LHCN-M2 (cell line): ENCODE results near the gene CARS1. TPM values are rescaled to one million over a fixed set of nuclear protein-coding genes. Genes with fewer than 3 reads are reported as not detected.

Experiments used
- DNase-seq: peaks from one replicate; pipeline ENCODE4 v3.0.0-alpha.2; 2012; ENCODE audit warnings: low read depth
- total RNA-seq: library from RNA; depleted of rRNA; stranded (reverse); fragments of >200 nt; gene quantifications from 2 replicates; pipeline ENCODE4 v1.2.3, GENCODE V29; 2014

The CARS1 gene
- total RNA-seq, 1 experiment from 2014 or later: 53.3 TPM

DNA sequence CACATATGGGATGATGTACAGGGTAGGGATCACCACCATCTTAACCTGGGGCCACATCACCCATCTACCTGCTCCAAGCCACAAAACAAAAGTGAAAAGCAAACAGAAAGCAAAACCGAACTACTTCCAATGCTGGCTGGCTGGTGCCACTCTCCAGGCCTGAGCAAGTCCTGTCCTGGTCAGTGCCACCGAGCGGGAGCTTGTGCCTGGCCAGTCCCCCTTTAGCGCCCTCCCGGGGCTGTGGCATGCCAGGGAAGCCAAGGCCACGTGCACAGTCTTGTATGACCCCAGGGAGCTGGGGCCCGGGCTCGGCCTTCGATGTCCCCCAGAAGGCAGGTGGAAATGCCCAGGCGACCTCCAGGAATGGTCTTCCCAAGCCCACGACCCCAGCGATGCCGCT is 47.2 kb downstream of the CARS1 start:
- DNase-seq: no peak

DNA sequence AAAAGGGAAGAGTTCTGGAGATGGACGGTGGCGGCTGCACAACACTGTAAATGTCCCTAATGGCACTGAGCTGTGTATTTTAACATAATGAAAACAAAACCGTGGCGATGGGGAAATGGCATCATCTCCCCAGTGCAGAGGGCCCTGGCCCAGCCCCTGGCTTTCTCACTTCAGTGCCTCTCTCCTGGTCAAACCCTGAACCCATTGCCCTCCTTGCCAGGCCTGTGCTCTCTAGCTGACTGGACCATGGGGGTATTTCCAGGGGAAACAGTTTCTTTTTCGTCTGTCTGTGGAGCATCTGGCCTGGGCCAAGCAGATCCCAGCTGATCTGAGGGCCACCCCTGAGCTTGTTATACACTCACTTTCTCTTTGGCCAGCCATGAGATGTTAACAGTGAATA is 47.7 kb downstream of the CARS1 start:
- no peak for DNase-seq

DNA sequence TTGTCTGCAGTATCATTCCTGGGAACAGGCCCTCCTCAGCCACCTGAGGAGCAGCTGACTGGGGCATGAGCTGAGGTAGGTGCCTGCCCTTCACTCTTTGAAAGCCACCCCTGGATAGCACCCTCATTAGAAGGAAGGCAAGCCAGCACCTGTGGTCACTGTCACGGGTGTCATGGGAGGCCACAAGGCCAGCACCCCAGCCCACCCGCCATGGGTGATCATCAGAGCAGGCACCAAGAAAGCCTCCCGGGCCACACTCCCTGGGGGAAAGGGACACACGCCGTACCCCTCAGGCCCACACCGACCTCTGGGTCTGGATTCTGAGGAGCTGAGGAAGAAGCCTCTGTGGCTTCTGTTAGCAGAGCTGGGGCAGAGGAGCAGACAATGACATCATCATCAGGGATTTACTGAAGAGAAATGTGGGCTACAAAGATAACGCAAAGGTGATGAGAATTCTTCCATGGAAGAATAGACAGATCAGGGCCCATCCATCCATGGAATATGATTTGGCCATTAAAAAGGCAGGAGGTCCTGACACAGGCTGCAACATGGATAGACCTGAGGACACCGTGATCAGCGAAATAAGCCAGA is 48.4 kb downstream of the CARS1 start:
- DNase-seq: no peak

DNA sequence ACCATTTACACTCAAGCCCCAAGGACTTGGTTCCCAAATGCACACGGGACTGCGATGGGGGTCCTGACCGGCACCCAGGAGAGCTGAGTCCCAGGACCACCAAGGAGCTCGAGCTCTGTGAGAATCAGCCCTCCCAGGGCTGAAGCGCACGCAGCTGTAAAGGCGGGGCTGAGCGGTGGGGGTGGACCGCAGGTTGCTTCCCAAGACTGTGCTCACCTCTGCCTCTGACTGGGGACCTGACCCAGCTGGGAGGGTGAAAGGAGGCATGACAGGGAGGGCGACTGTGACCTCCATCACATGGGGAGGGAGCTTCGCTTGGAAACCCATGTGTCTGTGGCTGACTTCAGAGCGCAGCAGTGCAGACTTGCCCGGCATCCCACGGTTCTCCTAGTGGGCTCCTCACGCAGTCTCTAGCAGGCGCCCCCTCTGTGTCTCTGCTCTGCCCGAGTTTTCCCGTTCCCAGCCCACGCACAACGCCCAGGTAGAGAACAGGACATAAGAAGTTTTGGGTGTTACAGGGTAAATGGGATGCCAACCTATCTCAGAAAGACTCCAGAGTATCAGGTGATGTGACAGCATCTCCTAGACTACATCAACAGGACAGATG is 49.7 kb downstream of the CARS1 start:
- no peak for DNase-seq

DNA sequence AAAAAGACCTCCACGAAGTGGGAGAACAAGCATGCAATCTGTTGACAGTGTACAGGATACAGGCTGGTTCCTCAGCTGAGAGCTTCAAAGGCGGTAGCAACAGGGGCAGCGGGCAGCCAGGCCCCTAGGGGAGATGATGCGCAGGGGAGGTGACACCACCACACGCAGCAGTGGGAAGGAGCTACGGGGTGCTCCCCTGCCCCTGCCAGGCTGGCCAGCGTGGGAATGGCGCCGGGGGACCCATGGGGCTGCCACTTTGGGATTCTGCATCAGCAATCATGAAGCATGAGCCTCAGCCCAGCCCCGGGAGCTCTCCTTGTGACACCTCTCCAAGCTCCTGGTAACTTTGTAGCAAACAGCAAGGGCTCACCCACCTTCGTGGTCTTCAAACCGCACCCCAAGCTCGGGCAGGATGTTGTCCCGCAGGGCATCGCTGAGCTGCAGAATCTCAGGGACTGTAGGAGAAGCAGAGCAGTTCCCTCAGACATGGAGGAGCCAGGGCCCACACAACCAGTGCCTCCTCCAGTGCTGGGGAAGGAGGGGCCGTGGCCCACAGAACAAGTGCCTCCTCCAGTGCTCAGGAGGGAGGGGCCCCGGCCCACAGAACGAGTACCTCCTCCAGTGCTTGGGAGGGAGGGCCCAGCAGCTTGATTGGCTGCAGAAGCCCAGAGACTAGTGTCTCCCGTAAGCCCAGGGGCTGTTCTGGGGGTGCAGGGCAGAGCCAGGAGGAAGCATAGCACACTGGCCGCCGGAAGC is 50.5 kb downstream of the CARS1 start:
- DNase-seq: no peak

DNA sequence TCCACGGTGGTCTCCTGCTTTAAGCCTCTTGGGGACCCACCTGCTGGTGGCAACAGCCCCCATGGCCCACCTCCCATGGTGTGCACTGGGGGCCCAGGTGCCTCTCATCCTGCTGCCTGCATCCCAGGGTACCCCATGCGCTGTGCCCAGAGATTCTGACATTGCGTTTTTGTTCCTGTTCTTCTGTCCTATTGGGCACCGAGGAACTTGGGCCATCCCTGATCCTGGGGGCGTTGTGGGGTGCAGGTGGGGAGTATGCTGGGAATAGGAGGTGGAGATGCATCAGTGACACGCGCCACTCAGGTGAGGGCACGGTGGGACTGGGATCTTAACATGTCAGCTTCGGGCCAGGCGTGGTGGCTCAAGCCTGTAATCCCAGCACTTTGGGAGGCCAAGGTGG is 52.7 kb downstream of the CARS1 start:
- DNase-seq: no peak

DNA sequence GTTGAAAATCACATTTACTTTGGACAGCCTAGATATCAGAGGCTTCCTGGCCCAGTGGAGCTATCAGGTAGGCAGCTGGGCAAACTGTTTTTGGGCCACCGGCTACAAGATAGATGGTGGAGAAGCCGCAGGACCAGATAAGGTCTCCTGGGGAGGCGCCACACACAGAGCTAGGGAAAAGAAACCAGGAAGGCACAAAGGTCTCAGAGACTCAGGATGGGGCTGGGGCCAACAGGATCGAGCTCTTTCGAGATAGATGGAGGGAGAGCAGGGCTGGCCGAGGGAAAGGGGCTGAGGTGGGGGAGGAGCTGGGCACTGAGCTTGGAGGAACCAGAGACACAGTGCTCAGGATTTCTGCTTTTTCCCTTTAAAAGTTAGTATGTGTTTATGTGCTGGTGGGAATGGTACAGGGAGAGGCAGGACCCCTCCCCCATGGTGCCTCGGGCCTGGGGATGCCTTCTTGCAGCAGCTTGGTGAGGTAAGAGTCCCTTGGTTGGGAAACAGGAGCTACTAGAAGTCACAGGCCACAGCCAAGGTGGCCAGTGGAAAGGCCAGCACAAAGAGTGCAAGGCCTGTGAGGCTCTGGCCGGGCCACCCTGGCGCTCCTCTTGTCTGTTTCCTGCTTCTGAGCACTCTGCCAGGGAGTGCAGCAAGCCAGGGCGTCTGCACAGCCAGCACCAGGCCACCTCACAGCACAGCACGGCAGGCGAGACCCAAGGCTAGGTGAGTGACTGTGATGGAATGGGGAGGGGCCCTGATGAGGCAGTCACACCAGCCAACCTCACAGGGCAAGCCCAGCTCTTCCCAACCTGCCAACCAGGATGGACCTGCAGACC is 53.6 kb downstream of the CARS1 start:
- DNase-seq: no peak

DNA sequence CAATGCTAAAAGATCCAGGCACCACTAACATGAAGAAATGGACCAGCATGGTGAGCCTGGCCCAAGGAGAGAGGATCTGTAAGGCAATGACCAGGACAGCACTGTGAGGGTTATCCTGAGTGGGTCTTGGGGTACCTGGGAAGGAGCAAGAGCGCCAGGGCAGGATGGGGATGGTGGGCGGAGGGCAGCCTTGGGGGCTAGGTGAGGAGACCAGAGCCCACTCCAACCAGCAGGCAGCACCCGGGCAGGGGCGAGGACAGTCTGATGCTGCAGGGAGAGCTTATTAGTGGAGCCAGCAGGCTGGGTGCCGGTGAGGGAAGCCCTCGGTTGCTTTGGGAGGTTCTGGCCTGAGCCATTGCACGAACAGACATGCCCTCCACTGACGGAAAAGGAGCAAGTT is 54.4 kb downstream of the CARS1 start:
- no peak for DNase-seq

DNA sequence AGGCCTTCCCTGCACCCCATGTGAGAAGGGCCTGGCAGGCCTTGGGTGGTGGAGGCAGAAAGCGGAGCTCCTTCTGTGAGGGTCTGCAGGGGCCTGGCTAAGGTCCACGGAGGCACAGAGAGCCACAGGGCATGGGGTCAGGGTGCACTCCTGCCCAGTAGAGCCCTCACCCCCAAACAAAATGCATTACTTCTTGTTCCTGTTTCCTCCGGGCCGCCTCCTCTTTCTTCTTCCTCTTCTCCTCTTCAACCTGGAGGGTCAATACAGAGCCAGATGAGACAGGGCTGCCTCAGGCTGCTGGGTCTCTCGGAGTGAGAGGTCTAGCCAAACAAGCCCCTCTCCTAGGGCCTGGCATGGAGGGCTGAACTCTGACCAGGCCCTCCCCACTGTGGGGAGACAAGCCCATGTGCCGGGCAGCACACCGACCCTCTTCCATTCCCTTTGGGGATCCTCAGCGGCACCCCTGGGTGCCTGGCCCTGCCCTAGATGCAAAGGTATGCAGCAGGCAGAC is 54.8 kb downstream of the CARS1 start:
- DNase-seq: no peak

DNA sequence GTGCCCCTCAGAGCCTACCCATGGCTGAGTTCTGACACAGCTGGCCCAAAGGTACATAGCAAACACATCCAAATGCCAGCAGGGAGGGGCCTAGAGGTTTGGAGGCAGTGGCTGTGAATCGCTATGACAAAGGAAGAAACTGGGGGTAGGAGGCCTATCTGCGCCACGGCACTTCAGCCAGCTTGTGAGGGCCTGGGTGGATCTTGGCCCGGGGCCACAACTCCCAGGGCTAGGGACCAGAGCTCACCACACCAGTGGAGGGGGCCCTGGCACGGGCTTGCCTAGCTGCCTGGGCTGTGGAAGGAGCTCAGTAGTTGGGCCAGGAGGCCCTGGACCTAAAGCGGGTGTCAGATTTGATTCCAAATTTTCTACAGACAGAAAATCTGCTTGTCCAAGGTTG is 55.7 kb downstream of the CARS1 start:
- no peak for DNase-seq

DNA sequence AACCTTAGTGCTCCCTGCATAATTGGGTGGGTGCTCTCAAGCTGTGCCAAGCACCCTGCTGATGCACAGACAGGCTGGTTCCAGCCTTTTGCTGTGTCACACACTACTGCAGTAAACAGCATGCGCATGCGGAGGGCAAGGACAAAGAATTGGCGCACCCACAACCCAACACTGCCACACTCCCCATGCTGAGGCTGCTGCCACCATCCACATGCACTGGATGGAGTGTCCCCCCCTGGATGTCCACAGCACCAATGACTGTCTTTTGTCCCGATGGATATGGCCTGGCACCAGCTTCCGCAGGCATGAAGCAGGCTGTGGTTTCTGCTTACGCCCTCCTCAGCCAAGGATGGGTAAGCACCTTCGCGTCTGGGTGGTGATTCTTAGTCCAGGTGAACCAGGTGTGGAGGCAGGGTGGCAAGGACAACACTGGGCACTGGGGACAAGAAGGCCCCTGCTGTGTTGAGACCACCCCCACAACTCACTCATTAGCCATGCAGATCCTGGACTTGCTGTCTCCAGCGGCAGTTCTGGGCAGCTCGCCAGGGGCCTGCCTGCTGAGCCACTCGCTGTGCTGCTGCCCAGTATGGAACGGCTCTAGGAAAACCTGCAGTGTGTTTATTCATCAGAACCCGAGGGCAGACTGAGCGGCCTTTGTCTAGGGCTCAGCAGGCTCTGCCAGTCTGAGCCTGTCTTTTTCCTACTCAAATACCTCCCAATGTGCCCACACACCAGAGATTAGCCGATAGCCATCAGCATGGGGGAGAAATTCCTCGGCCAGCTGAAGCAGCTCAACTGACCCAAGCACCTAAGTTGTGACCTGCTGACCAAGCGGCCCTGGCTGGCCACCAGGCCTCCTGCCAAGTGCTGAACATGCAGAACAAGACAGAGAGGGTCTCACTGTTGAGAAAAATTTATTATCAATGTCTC is 56.9 kb downstream of the CARS1 start:
- no peak for DNase-seq

DNA sequence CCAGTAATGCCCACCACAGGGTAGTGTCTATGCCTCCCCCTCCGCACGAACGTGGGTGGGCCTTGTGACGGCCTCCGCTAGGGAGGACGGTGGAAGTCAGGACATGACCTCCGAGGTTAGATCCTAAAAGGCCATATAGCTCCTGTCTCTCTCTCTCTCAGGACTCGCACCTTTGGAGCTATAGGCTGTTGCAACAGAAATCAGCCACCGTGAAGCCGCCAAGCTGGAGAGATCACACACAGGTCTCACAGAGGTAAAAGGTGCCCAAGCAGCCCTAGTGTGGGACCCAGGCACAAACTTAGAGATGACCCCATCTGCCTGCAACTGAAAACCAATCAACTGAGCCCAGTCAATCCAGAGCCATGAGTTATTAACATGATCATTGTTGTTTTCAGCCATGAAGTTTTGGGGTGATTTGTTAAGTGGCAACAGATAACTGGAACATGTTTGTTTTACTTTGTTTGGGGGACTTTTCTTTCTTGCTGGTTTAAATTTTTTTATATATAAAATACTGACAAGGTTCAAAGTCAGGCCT is 57.7 kb downstream of the CARS1 start:
- no peak for DNase-seq

DNA sequence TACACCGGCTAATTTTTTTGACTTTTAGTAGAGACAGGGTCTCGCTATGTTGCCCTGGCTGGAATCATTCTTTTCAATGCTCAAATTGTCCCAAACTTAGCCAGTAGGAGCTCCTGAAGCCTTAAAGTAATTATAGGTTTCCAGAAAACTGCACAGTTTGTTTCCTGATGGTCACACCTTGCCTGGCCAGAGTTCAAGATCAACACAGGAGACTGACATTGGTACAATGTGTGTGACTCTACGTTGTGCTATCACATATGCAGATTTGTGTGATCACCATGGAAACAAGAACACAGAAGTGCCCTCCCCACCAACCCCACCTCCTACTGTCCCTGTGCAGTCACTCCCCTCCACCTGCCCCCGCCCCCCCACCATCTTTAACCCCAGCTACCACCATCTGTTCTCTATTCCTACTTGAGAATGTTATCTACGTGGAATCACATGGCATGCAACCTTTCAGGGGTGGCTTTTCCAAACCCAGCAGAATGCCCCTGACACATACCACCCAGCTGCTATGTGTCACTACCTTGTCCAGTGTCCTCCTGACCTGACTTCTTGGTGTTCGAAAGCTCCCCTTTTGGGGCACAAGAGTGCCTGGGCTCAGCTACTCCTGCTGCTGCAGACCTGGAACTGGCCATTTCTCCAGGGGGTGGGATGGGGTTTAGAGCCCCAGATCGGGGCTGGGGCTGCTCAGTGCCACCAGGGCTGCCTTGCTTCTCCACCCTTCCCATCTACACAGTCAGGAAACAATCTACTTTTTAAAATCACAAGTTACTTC is 59.0 kb downstream of the CARS1 start:
- no peak for DNase-seq

DNA sequence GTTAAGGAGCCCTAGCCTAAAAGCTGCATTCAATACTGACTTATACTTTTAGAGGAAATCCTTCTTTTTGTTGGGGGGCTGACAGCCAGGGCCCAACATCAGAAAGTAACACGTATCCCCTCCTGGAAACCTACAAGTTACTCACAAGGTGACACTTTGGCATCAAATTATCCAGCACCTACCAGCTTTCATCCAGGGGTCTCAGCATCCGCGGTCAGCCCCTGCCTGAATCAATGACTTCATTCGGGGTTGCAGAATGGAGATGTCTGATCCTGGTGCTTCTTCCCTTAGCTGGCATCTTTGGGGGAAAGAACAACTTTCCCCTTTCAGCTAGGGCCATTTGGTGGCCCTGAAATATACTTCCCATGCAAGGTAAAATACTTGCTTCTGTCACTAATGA is 59.8 kb downstream of the CARS1 start:
- DNase-seq: no peak

DNA sequence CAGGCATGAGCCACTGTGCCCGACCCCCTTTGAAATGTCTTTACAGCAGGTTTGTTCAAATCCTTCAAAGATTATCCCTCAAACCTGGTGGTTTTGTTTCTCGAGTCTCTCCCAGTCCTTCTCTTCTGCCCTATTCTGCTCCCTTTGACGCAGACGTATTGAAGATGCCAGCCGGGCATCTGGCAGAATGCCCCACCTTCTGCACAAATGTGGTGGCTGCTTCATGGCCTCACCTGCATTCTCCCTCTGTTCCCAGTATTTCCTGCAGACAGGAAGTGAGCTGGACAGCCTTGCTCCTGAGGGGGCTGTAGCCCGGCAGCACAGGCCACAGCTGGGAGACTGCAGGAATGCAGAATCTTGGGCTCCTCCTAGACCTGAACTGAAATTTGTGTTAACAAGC is 60.2 kb downstream of the CARS1 start:
- no peak for DNase-seq

DNA sequence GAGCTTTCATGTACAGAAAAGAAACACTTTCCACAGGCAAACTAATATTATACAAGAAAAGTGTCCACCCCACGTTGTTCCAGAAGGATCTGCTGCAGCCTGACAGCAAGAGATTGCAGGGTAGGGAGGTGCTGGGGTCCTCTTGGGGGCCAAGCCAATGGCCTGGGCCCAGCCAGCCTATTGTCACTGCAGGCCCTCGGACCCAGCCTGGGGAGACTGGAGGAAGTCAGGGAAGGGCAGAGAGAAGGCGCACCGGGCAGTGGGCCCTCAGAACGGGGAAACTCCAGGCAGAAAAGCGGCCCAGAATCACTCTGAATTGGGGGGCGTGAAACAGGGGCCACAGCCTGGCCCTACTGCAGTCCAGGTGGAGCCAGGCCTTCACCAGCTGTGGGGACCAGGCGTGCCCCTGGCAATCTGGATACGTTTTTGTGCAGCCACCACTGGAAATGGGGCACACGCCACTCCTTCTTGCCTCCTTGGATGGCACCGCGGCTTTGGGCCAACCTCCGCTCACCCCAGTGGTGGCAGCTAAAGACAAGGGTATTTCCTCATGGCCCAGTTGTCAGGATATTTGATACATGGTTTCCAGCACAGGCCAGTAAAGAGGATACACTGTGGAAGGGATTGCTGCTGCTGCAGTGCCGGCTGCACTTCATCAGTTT is 61.2 kb downstream of the CARS1 start:
- DNase-seq: no peak

DNA sequence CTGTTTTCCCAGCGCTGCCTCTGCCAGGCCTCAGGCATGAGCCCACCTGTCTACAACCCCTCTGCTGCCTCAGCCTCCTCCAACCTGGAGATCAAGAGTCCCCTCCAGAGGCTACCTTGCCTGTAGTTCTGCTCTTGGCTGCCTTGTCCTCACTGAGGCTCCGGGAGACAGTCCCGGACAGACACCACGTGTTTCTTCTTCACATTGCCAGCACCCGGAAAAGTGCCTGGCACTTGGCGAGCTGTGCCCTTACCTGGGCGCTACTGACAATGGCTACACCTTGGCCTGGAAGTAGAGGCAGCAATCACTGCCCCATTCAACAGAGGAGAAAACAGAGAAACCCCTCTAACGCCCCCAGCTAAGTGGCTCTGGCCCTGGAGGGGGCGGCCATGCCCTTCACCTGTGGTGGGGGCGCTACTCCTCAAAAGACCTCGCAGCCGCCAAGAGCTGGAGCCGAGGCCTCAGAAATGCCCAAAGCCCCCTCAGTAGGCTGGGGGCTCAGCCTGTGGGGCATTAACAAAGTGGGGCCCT is 62.1 kb downstream of the CARS1 start:
- no peak for DNase-seq

DNA sequence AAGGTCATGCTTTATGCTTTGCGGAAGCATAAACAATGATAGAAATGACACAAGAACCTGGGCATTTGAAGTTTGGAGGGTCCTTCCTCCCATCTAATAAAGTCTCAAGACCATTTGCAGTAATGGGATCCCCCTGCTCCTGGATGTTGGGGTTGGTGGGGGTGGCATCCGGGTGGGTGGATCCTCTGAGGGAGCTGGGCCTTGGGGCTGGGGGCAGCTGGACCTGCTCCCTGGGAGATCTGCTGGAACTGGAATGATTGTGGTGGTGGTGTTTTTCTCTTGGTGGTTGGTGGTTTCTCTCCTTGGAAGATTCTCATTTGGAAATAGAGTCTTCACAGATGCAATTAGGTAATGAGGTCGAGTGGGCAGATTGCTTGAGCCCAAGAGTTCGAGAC is 62.9 kb downstream of the CARS1 start:
- DNase-seq: no peak

DNA sequence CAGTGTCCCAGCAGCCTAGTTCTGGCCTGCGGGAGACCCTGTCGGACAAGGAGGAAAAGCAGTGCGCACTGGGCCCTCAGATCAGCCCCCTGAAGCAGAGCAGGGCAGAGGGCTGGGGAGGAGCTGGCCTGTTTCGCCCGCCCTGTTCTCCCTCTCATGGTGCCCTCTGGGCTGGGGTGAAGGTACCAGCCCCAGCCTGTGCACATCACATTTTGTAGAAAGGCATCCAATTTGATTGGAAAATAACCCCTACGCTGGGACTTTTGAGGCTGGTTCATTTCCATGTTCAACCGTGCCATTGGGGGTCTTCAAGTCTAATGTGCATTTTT is 64.3 kb downstream of the CARS1 start:
- no peak for DNase-seq
